Activated T-cell treated with anti-CD3 and anti-CD28 coated beads, Interleukin-2, amount 50 U/mL, for 1 hour (primary cell): ENCODE results near the gene ZFPM1.

Experiments
- DNase-seq: peaks from one replicate; pipeline ENCODE4 v3.0.0-alpha.2; 2020

The ZFPM1 gene

DNA sequence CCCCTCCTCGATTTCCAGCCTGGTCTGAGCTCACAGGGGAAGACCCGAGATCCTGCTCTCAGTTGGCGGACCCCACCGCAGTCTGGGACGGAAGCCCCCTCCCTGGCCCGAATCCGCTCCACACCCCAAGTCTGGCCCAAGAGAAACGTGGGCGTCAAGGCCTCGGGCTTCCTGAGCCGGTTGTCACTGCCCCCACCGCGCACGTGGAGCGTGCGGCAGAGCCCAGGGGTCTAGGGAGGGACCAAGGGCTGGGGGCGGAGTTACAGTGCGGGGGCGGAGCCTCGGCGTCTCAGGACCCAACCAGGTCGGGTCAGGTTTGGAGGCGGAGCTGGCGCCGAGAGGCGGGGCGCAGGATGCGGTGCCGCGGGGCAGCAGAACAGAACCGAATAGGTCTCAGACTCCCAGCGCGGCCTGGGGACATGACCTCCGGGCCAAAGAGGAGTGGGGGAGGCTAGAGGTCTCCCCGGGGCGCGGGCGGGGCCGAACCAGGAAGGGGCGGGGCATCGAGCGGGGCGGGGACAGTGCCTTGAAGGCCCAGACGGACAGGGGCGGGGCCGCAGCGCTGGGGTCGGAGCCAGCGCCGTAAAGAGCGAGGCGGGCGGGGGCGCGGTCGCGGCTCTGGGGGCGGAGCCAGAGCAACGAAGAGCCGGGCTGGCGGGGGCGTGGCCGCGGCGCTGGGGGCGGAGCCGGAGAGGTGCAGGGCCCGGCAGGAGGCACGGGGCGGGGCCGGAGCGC, 431 bp upstream of the ZFPM1 start:
- peak; percentile 100 for DNase-seq

DNA sequence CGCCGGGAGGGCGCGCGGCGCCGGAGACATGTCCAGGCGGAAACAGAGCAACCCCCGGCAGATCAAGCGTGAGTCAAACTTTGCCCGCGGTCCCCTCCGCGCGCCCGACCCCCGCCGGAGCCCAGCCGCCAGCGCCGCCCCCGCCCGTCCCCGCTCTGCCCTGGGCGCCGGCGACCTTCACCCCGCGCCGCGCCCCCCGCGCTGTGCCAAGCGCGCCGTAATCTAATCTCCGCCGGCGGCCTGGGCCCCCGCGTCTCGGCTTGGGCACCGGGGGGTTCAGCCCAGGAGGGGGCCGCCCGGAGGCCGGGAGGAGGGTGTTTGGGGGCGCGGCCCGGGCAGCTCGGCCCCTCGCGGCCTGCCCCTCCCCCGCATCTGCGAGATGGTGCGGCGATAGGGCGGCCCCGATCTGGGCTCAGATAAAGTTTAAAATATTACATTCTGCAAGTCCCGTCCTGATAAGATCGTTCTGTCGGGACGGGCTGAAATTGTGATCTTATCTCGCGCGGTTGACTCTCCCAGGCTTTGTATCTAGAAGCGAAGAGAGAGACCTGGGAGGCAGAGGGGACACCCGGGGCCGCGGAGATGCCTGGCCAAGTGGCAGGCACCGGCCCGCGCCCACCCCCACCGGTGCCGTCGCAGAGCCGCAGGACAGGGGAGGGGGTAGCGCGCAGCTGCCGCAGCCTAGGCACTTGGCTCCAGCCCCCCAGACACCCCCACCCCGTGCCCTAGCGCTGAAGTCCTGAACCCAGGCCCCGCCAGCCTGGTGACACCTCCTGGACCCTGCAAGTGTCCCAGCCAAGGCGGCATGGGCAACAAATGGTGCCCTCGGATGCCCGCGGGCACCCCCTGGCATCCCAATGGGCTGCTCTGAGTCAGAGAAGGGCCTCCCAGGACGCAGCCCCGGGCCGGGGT, 787 bp downstream of the ZFPM1 start:
- peak; percentile 52 for DNase-seq

DNA sequence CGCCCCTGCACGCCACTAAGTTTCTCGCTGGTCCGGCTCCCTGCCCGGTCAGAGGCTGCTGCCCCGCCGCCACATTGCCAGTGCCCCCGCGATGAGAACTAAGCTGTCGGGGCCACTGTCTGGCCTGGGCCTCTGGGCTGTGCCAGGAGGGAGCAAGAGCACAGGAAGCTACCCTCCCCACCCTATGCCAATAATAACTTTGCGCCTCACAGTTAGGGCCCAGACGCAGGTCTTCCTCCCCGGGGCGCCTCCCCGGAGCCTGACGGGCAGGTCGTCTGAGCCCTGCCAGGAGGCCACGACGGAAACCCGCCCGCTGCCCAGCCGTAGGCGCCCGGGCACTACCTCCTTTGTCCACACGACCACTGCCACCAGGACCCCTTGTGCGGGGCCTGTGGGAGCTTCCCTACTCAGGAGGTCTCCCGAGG, 1.5 kb downstream of the ZFPM1 start:
- peak; percentile 60 for DNase-seq

DNA sequence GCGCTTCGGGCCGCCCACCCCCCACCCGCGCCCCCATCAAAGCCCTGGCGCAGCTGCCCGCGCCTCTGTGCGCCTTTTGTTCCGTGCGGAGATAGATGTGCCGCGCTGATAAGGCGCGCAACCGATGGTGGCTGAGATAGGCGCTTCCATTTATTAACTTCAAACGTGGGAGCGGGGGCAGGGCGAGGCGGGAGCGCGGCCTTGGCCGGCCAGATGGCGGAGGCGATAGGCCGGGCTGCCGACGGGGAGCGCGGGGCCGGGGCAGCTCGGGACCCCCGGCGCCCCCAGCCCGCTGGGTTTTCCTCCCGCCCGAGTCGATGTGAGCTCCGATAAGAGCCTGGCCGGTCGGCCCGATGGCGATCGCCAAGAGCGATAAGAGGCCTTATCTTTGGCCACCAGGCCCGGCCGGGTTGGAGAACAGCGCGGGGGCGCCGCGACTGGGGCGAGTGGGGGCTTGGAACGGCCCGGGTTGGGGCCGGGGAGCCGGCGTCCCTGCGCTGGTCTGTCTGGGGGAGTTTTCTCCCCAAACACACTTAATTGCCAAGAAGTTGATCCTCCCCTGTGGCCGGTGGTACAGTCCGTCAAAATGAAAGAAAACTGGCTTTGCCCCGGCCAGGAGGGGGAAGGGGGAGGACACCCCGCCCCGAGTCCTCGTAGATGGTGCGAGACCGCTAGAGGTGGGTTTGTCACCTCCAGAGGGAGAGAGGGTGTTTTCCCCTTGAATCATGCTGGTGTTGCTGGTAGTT, 2.7 kb downstream of the ZFPM1 start:
- DNase-seq: peak; percentile 72

DNA sequence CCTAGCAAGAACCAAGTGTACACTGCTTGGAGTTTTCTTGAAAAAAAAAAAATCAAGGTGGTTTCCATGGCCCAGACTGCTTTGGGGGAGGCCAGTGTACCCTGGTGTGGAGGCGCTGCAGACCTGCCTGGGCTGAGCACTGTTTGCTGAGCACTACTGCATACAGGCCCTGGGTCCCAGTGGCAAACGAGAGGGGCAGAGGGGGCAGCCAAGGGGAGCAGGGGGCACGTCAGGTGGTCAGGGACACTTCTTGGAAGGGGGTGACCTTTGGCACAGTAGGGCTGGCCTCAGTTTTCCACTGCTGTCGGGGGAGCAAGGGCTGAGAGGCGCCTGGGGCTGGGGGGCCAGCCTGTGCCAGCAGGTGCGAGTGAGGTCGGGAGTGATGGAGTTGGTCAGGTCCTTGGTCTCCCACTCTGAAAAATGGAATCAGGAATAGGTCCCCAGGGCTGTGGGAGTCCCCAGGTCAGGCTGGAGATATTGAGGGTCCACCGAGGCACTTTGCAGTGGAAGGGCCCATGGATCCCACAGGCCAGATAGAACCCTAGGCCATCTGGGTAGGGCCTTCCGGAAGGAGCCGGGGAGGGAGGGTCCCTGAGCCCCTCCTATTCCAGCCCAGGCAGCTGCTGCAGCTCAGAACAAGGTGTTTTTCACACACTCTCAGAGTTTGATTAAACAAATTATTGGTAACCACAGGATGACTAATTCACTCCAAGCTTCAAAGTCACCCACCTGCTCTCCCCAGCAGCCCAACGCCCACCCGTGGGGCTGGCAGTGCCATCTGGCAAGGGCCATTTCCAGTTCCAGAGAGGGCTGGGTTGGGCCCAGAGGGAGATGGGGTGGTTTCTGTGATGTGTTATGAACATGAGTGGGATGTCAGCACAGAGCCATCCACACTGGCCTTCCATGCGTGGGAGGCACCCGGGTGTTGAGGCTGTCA, 3.5 kb downstream of the ZFPM1 start:
- DNase-seq: peak; percentile 67

DNA sequence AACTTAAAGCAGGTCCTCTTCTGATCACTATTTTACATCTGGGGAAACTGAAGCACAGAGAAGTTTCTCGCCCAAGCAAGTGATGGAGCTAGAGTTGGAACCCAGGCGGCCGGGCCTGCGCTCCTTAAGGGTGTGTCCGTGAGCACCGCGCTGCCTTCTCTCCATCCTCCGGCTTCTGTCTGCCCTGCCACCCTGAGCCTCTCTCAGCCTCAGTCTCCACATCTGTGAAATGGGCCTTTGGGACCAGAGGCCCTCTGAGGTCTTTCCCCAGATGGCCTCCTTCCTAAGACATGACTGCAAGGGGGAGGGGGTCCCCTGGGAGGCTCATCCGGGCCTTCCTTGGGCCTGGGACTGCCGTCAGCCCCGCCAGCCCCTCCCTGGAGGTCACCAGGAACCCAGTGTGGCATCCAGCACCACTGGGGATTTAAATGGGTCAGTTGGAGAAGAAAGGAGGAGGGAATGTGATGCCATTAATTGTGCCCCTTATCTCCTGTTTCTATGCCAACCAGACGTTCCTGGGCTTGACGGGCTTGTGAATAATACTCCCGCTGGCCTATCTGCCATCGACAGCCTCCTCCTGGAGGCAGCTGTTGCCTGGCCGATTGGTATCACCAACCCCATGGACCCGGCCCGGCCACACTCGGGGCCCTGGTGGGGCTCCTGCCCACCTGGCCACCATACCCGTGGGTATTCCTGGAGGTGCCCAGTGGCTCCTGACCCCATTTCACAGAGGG, 5.1 kb downstream of the ZFPM1 start:
- no peak for DNase-seq

DNA sequence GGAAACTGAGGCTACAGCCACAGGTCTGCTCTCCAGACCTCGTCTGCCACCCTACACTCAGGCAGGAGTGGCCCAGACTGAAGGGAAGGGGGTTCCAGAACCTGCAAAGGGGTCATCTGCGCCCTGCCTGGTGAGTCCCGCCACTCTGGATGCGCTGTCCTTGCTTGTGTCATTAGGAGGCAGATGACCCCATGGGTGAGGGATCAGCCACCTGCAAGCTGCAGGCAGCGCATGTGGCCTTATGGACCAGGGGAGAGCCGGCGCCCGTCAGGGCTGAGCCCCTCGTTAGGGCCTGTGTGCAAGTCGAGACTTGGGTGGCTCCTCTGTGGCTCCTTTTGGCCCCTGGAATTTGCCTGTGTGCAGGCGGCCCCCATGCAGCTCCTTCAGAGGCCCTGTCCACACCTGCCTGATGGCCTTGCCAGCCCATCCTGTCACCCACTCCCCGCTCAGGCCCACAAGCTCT, 5.7 kb downstream of the ZFPM1 start:
- DNase-seq: no peak

DNA sequence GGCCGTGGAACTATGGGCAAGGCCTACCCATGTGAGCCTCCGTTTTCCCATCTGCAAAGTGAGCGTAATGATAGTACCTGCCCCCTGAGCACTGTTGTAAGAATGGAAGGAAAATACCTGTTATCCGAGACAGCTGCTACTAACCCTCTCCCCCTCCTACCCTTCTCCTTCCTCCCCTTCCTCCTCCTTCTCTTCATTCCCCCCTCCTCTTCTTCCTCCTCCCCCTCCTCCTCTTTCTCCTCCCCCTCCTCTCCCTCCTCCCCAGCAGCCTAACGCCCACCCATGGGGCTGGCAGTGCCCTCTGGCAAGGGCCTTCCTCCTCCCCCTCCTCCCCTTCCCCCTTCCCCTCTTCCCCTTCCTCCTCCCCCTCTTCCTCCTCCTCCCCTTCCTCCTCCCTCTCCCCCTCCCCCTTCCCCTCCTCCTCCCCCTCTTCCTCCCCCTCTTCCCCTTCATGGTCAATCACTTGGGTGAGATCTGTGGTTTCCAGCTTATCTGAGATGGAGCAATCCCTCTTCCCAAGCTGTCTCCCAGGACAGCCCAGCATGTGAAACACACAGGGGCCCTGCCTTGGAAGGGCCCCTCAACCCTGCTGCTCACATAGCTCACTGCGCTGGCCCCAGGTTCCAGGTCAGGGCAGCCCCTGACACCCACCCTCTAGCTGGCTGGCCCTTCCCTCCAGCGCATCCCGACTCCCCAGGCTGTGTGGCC, 6.4 kb downstream of the ZFPM1 start:
- DNase-seq: no peak

DNA sequence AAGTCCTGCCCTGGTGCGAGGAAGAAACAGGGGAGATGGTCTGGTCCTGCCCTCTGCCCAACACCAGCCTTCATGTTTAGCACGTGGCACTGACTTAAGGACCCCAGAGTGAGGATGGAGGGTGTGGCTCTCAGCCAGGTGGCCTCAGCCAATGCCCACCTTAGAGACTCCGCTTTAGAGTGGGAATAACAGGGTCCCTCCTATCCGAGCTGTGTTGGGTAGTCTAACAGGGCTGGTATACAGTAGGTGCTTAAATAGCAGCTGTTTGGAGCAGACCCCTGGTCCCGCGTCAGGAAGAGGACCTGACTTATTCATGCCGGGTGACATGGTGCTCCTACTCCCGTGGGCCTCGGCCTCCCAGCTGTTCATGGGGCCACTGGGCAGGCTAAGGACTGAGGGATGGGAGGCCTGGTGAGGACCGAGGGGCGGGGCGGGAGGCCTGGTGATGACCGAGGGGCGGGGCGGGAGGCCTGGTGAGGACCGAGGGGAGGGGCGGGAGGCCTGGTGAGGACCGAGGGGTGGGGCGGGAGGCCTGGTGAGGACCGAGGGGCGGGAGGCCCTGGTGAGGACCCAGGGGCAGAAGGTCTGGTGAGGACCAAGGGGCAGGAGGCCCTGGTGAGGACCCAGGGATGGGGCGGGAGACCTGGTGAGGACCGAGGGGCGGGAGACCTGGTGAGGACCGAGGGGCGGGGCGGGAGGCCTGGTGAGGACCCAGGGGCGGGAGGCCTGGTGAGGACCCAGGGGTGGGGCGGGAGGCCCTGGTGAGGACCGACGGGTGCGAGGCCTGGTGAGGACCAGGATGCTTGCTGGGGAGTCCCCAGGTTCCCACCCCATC, 7.6 kb downstream of the ZFPM1 start:
- no peak for DNase-seq

DNA sequence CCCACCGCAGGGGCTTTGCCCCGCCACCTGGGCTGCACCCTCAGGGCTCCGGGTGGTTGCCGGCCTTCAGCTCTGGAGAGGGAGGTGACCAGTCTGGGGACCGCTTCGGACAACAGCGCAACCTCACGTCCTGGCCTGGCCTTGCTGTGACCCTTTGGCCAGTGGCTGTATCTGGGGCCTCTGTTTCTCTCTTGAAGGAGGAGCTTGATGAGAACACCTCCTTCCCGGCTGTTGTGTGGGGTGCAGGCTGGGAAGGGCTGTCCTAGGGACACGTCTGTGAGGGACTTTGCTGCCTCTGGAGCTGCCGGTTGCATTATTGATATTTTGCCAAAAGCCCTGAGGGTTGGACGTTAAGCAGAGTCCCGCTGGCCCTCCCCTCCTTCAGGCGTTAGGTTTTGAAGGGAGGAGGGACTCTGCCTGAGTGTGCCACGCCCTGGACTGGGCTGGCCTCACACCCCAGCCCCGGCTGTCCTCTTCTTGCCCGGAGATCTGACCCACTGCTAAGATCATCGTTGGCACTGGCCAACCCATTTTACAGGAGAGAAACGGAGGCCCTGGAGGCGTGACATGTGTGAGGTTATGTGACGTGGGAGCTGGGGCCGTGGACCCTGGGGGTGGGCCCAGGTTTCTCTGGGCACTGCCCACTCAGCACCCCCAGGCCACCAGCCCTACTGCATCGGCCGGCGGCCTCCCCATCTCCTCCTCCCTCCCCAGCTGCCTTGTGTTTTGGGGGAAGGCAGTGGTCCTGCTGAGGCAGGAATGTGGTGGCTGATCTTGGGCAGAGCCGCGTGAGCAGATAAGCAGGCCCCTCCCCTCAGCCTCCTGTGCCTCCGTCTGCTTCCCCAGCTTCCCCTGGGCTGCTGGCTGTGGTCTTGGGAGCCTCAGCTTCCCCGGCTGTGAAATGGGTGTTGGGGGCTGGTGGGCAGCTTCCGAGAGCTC, 8.5 kb downstream of the ZFPM1 start:
- DNase-seq: no peak

DNA sequence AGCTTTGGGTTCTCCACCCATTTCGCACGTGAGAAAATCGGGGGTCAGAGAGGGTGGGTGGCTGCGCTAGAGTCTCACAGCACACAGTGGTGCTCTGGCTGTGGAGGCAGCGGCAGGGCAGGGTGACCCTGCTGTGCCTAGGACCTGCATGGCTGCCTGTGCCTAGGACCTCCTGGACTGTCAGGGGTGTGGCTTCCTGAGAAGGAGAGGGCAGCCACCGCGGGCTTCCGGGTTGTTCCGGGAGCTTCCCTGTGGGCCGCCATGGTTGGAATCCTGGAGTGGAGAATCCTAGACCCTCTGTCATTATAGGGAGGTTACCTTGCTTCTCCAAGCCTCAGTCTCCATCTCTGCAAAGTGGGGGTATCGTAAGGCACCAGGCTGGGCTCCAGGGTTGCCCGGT, 9.3 kb downstream of the ZFPM1 start:
- no peak for DNase-seq

DNA sequence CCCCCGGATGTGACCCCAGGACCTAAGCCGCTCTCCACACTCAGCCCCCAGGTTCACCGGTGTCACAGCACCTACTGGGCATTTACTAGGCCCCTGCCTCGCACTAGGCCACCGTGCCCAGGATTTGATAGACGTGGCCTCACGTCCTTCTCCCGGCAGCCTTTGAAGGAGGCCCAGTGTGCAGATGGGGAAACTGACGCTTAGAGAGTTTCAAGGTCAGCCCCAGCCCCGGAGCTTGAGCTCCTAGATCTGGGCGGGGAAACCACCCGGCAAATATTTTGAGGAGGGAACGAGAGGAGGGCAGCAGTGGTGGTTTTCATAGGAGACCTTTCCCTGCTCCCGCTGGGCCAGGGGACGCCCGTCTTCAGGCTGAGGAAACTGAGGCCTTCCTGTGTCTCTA, 10.3 kb downstream of the ZFPM1 start:
- DNase-seq: no peak

DNA sequence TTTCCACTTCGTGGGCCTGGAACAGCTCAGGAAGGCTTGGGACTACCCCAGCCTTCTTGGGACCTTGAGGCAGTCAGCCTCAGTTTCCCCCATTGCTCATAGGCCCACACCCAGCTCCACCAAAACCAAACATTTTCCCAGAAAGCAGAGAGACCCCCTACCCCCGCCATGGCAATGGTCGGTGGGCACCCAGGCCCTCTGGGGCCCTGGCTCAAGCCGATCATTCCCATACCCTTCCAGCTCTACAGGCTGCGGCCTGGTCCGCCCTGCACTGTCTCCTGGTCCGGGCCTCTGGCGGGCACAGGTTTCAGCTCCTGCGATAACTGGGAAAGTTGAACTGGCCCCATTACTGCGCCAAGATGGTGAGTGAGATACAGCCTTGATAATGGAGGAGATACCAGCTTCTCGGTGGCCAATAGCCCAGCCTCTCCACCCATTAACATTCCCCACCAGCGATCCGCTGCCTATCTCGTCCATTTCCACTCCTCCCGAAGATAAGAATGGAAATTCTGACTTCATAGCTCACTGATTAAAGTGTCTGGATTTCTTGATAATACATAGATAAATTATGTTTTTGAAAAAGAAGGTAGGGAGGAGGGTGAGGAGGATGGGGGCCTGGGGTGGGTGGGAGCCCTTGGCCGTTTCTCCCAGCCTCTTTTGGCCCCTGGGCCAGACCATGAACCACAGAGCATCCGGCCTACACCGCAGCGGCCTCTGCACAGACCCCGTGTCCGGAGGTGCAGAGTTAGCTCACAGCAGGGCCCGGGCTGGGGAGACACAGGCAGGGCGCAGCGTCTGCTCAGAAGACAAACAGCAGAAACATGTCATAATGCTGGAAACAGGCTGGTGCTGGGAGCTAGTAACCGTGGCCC, 11.6 kb downstream of the ZFPM1 start:
- DNase-seq: no peak

DNA sequence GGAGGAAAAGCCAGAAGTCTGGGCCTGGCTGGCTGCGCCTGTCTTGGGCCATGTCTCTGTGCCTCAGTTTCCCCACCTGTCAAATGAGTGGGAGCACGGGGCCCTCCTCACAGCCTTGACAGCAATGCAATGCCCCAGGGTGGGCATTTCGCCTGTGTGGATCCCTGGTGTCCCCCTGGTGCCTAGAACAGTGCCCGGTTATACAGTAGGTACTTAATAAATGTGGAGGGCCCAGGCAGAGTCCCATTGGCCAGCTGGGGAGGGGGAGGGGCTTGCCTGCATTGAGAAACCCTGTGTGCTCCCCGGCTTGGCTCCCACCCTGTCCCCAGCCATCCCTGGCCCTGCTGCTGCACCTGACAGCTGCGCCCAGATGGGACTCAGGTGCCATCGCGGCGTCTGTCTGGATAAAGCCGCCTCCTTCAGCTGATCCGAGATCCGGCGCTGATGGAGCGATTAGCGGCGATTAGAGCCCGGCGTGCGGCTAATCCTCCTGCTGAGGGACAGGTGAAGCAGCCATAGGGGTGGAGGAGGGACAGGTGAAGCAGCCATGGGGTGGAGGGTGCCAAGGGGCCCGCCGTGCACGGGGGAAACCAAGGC, 12.4 kb downstream of the ZFPM1 start:
- DNase-seq: no peak

DNA sequence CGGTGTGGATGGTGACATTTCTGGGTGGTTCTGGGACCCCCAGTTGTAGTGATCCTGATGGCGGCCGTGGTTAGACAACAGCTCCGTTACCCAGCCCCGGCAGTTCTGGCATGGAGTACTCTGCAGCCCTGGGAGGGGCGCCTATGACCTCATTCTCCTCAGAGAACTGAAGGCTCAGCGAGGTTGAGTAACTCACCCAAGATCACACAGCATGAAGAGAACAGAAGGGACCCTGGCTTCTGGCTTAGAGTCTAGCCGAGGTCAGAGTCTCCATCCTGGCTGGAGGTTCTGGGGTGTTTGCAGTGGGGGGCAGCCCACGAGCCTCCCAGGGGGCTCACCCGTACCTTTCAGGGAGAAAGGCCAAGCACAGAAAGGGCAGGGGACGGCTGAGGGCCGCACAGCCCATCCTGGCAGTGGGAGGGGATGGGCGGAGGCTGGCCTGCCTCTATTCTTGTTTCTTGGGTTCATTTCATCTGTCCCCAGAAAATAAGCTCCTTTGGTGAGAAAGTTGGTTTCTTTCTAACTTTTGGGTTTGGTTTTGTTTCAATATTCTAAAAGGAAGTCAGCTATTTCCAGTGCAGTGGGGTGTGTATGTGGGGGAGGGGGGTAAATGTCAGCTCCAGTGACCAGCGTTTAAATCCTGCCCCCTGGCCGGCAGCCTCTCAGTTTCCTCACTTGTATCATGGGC, 13.2 kb downstream of the ZFPM1 start:
- no peak for DNase-seq

DNA sequence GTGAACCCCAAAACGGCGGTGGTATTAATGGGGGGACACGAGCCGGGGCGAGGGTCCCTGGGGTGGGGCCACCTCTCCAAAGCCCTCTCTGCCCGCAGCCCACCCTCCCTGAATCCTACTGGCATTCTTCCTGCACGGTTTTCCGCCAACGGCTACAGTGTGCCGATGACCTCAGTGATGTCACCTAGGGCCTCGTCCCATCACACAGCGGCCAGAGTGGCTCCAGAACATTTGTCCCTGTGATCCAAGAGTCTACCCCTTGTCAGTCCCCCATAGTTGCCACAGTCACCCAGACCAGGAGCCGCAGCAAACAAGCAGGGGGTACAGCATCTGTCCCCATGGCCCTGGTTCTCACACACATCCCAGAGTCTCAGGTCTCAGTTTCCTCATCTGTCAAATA, 13.9 kb downstream of the ZFPM1 start:
- DNase-seq: no peak

DNA sequence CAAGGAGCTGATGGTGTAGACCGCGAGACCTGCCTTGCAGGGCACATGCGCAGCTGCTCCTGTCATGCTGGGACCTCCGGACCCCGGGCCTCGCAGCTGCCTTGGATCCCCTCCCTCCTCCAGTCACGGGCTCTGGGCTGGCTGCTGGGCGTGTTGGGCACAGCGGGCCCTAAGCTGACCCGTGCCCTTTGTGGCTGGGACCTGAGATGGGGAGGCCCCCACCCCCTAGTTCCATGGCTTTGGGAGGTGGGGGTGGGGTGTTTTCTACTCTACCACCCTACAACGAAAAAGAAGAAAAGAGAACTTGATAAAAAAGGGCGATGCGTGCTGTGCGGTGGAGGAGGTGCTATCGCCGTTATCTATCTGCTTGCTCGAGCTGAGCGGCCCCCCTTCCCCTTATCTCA, 14.5 kb downstream of the ZFPM1 start:
- DNase-seq: no peak
